Peyer's patch (tissue), 4 donors: Measurements from ENCODE around the gene SHB. TPM values are rescaled to one million over a fixed set of nuclear protein-coding genes. Genes with fewer than 3 reads are reported as not detected.

Experiments used
- DNase-seq, 3 donors: peaks; one replicate each; pipeline ENCODE4 v3.0.0-alpha.2; 2017 to 2019
- H3K27ac ChIP-seq, 4 donors: fragments of 200-600 bp; sonication (generic); one replicate each; pipeline ENCODE4 v1.5.1; 2016 to 2019
- H3K27me3 ChIP-seq, 2 donors: fragments of 200-600 bp; sonication (generic); one replicate each; pipeline ENCODE4 v1.5.1; 2019
- H3K36me3 ChIP-seq, 3 donors: fragments of 200-600 bp; sonication (generic); one replicate each; pipeline ENCODE4 v1.5.1; 2016 to 2019
- H3K4me1 ChIP-seq, 4 donors: fragments of 200-600 bp; sonication (generic); one replicate each; pipeline ENCODE4 v1.5.1; 2016 to 2019
- H3K4me3 ChIP-seq, 4 donors: fragments of 200-600 bp; sonication (generic); 1 replicate in 3 of 4; 2 replicates in 1 of 4; pipeline ENCODE4 v1.5.1; 2016 to 2019; ENCODE audit warnings: mild to moderate bottlenecking in 1 of 4
- H3K9me3 ChIP-seq, 4 donors: fragments of 200-600 bp; sonication (generic); one replicate each; pipeline ENCODE4 v1.5.1; 2016 to 2019; ENCODE audit warnings: mild to moderate bottlenecking in 1 of 4
- POLR2A ChIP-seq, 2 donors: fragments of 450-650 bp; IDR thresholded peaks; one replicate each; pipeline ENCODE4 v1.5.1; 2017; ENCODE audit warnings: antibody characterized with exemption in 2 of 2, mild to moderate bottlenecking in 2 of 2, moderate library complexity in 2 of 2
- total RNA-seq, 4 donors: library from RNA; depleted of rRNA; stranded (reverse); fragments of >200 nt; gene quantifications; one replicate each; pipeline ENCODE4 v1.1.0, GENCODE V29; 2016
- TF ChIP-seq, protein P1 (sequence below), 6 experiments: fragments of 450-650 bp in 4 of 6; fragments of 200-600 bp in 2 of 6; sonication (generic) in 1 of 6; IDR thresholded peaks; one replicate each; pipeline ENCODE4 v1.5.1; 2017 to 2019; ENCODE audit warnings: antibody characterized with exemption in 6 of 6, mild to moderate bottlenecking in 3 of 6, moderate library complexity in 1 of 6

SHB gene
- total RNA-seq, 4 donors from 2014 or later: 14.5 to 31.1 (median 25.6) TPM

DNA sequence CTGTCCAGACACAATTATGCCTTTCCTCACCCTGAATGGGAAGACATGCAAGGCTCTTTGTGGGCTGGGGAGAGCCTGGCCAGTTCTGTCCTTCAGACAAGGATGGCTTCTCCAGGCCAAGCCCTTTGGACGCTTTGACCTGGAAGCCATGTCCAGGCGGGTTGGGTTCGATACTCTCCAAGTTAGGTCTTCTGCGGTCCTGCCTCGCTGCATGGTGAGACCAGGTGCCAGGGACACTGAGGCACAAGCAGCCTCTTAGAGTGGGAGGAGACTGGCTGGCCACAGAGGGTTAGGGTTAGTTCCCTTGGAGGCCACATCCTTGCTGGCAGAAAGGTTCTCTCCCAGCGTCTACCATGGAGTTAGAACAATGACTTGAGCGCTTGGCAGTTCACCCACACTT, 67.6 kb downstream of the SHB start:
- H3K9me3 ChIP-seq: no peaks in the 10 kb centered on the region
- no peak for TF ChIP-seq POLR2A (IDR thresholded peaks at IDR 0.05)
- TF ChIP-seq, protein P1, sequence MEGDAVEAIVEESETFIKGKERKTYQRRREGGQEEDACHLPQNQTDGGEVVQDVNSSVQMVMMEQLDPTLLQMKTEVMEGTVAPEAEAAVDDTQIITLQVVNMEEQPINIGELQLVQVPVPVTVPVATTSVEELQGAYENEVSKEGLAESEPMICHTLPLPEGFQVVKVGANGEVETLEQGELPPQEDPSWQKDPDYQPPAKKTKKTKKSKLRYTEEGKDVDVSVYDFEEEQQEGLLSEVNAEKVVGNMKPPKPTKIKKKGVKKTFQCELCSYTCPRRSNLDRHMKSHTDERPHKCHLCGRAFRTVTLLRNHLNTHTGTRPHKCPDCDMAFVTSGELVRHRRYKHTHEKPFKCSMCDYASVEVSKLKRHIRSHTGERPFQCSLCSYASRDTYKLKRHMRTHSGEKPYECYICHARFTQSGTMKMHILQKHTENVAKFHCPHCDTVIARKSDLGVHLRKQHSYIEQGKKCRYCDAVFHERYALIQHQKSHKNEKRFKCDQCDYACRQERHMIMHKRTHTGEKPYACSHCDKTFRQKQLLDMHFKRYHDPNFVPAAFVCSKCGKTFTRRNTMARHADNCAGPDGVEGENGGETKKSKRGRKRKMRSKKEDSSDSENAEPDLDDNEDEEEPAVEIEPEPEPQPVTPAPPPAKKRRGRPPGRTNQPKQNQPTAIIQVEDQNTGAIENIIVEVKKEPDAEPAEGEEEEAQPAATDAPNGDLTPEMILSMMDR (IDR thresholded peaks at IDR 0.05): no peak
- H3K36me3 ChIP-seq: no peaks in the 10 kb centered on the region
- H3K27me3 ChIP-seq: no peaks in the 10 kb centered on the region
- no peak overlapping the region for H3K27ac ChIP-seq
- DNase-seq: peak in 1 of 3 donors; percentile 11
- peaks cover 0 to 5% (median 0%) of the 10 kb centered on the region in 4 donors for H3K4me1 ChIP-seq
- H3K4me3 ChIP-seq: no peak overlapping the region

DNA sequence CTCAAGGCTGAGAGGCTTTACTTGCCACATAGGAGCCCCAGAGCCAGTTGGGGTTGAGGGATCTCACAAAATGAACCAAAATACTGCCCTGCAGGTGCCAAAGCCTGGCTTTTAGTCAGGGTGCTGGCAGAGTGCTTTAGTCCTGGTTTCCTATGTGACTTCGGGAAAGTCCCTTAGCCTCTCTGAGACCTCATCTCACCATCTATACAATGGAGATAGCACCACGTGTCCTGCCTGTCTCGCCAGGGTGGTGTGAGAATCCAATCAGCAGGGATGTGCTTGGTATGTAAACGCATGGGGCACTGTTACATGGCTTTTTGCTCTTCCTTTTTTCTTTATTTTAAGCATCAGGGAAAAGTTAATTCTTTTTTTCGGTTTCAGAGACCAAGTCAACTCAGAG, 68.3 kb downstream of the SHB start:
- Histone ChIP-seq H3K27me3 (no peaks in the 10 kb centered on the region), H3K27ac (no peak overlapping the region), H3K36me3 (no peaks in the 10 kb centered on the region), H3K4me3 (no peak overlapping the region), H3K9me3 (no peaks in the 10 kb centered on the region), H3K4me1 (no peaks in the 10 kb centered on the region)
- TF ChIP-seq, protein P1 (IDR thresholded peaks at IDR 0.05): no peak
- no peak for TF ChIP-seq POLR2A (IDR thresholded peaks at IDR 0.05)
- no peak for DNase-seq

DNA sequence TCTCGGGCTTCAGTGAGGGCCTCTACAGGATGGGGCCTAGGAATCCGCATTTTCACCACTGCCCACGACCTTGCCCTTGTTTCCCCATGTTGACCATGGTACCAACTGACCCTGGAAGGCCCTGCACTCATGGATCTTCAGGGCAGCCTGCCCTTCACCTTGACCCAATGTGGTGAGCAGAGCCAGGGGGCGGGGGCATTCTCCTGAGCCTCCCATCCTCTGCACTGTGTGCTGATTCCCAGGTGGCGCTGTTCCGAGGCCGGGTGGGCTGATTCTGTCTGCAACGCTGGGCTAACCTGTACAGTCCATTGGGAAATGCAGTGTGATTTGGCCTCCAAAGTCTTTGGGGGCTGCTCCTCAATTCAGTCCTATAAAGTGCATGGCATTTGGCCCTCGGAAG, 68.7 kb downstream of the SHB start:
- Histone ChIP-seq H3K36me3 (no peaks in the 10 kb centered on the region), H3K27ac (no peak overlapping the region), H3K4me1 (peaks cover 0 to 1% (median 0%) of the 10 kb centered on the region in 4 donors), H3K4me3 (no peak overlapping the region), H3K9me3 (no peaks in the 10 kb centered on the region), H3K27me3 (no peaks in the 10 kb centered on the region)
- peak in 1 of 3 donors; percentile 40 for DNase-seq
- TF ChIP-seq, protein P1 (IDR thresholded peaks at IDR 0.05): no peak
- TF ChIP-seq POLR2A (IDR thresholded peaks at IDR 0.05): no peak

DNA sequence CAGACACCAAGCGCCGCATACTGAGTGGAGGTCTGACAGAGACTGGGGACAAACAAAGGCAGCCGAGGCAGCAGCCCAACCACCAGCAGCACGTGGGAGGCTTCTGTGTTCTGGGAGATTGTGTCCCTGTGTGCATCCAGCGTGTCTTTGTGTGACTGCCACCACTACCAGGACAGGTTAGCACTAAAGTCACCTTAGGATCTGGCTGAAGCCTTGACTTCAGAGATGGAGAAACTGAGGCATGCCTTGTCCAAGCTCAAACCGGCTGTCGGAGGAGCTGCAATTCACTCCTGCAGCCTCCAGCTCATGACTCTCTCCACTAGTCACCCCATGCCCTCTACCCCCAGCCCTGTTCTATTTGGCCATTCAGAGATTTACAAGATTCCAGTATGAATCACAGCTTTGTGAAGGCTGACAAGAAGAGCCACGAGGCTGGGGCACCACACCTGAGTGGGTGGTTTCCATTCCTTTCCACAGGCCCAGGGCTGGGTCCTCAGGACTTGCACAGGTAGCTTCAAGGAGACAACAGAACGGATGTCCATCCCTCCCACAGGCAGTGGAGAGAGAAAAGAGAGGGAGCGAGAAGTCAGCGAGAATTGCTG, 69.3 kb downstream of the SHB start:
- H3K27ac ChIP-seq: no peak overlapping the region
- TF ChIP-seq POLR2A (IDR thresholded peaks at IDR 0.05): no peak
- TF ChIP-seq, protein P1 (IDR thresholded peaks at IDR 0.05): no peak

DNA sequence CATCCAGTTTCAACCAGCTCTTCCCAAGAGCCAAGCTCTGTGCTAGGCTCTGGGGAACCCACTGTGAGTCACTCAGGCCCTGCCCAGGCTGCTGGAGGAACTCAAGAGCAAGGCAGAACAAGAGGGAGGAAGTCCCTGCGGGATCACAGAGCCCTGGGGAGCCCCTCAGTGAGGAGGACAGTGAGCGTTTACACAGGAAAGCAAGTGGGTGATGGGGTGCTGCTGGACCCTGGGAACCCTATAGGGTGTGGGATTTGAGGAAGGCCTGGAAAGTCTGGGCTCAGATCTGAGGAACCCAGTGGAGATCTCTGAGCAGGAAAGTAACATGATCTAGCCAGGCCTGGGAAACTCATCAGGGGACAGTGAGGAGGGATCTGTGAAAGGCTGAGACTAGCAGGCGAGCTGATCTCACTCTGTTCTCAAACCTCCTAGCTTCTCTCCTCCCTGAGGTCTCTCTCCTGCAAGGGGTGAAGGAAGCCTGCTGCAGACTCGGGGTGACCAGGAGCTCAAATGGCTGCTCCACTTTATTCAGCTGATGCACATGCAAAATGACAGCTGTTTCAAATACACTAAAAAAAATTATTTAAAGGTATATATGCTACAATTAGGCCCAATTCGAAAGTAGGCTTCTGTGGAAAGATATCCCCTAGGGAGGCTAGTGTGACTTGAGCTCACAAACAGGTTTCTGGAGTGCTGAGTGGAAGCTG, 70.0 kb downstream of the SHB start:
- no peaks in the 10 kb centered on the region for H3K27me3 ChIP-seq
- no peaks in the 10 kb centered on the region for H3K9me3 ChIP-seq
- H3K36me3 ChIP-seq: no peaks in the 10 kb centered on the region
- no peak overlapping the region for H3K4me3 ChIP-seq
- H3K27ac ChIP-seq: no peak overlapping the region
- TF ChIP-seq POLR2A (IDR thresholded peaks at IDR 0.05): no peak
- TF ChIP-seq, protein P1 (IDR thresholded peaks at IDR 0.05): no peak
- peaks cover 0 to 13% (median 0%) of the 10 kb centered on the region in 4 donors for H3K4me1 ChIP-seq
- DNase-seq: peak in 1 of 3 donors; percentile 21

More for the DNA sequence above, 69.3 kb downstream of the SHB start:
- Histone ChIP-seq H3K4me1 (peaks cover 0 to 8% (median 0%) of the 10 kb centered on the region in 4 donors), H3K36me3 (no peaks in the 10 kb centered on the region), H3K27me3 (no peaks in the 10 kb centered on the region), H3K9me3 (no peaks in the 10 kb centered on the region), H3K4me3 (no peak overlapping the region)
- peak in 1 of 3 donors; percentile 34 for DNase-seq
